Tibial nerve (tissue), 4 donors: ENCODE data around the gene VGF. TPM values are rescaled to one million over a fixed set of nuclear protein-coding genes. Genes with fewer than 3 reads are reported as not detected.

Experiments
- DNase-seq, 2 donors: peaks; one replicate each; pipeline ENCODE4 v3.0.0-alpha.2; 2019; ENCODE audit warnings: low spot score in 2 of 2
- H3K27ac ChIP-seq, 4 donors: fragments of 200-600 bp; sonication (generic) in 3 of 4; one replicate each; pipeline ENCODE4 v1.5.1; 2017 to 2019; ENCODE audit warnings: mild to moderate bottlenecking in 1 of 4
- H3K27me3 ChIP-seq, 2 donors: fragments of 200-600 bp; sonication (generic) in 1 of 2; one replicate each; pipeline versions ENCODE4 v1.5.1 to v1.6.0; 2017 to 2019
- H3K36me3 ChIP-seq, 3 donors: fragments of 200-600 bp; sonication (generic); one replicate each; pipeline ENCODE4 v1.5.1; 2018 to 2019
- H3K4me1 ChIP-seq, 4 donors: fragments of 200-600 bp; sonication (generic) in 3 of 4; one replicate each; pipeline ENCODE4 v1.5.1; 2017 to 2019
- H3K4me3 ChIP-seq, 4 donors: fragments of 200-600 bp; sonication (generic) in 3 of 4; one replicate each; pipeline ENCODE4 v1.5.1; 2017 to 2019; ENCODE audit warnings: mild to moderate bottlenecking in 1 of 4, moderate library complexity in 1 of 4
- H3K9me3 ChIP-seq, 4 donors: fragments of 200-600 bp; sonication (generic) in 3 of 4; one replicate each; pipeline ENCODE4 v1.5.1; 2017 to 2019
- EP300 ChIP-seq, 2 donors: sonication (generic); formaldehyde crosslinking; IDR thresholded peaks; one replicate each; pipeline ENCODE4 v1.6.1; 2017; ENCODE audit warnings: antibody characterized with exemption in 2 of 2, mild to moderate bottlenecking in 1 of 2
- POLR2A ChIP-seq, 2 donors: fragments of 450-650 bp; IDR thresholded peaks; one replicate each; pipeline ENCODE4 v1.6.1; 2017; ENCODE audit warnings: antibody characterized with exemption in 2 of 2, mild to moderate bottlenecking in 2 of 2, moderate library complexity in 2 of 2
- WGBS, 2 donors: methylation state at CpG; one replicate each; pipeline ENCODE4 v1.1.5; 2018; 5-methylcytosine and 5-hydroxymethylcytosine counted together
- total RNA-seq, 4 donors: library from RNA; depleted of rRNA; stranded (reverse); fragments of >200 nt; gene quantifications; one replicate each; pipeline ENCODE4 v1.1.0, GENCODE V29; 2016
- TF ChIP-seq, protein P1 (sequence below), 5 experiments: fragments of 200-600 bp in 3 of 5; fragments of 450-650 bp in 2 of 5; sonication (generic) in 3 of 5; IDR thresholded peaks; one replicate each; pipeline ENCODE4 v1.5.1; 2016 to 2019; ENCODE audit warnings: antibody characterized with exemption in 5 of 5, mild to moderate bottlenecking in 3 of 5, moderate library complexity in 2 of 5

VGF gene
- total RNA-seq, 4 donors from 2014 or later = 1.0 TPM; not detected in 3

DNA sequence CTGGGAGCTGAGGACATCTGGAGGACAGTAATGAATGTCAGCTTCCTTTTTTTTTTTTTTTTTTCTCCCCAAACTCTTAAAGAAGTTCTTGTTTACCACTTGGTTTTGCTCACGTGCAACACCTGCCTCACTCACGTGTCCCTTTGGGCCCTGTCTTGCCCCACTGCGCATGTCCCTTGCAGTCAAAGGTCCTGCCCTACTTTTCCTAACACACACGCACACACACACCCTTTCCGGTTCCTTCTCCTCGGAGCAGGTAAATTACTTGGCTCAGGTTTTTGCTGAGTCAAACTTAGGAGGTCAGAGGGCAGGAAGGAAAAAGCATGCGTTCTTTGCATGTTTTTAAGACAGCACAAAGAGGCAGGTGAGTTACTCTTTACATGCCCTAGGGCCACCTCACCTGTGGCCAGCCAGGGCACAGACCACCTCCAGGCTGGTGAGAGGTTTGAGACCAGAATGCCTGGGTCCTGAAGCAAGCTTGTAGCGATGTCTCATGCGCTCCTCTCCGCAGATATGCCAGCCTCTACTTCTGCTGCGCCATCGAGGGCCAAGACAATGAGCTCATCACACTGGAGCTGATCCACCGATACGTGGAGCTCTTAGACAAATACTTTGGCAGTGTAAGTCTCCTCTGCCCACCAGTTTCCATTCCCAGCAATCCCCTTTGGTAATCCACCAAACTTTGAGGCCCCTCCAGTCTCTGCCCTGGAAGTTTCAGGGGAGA, 8.3 kb downstream of the VGF start:
- peaks cover 0 to 23% of the 10 kb centered on the region in 2 donors for H3K27me3 ChIP-seq
- 82 to 84% methylated on average over 14 of the region's 14 CpGs for WGBS, 2 donors
- no peaks in the 10 kb centered on the region for H3K9me3 ChIP-seq
- H3K4me3 ChIP-seq = no peak overlapping the region
- no peak for DNase-seq
- peaks cover 0 to 16% (median 9%) of the 10 kb centered on the region in 4 donors for H3K4me1 ChIP-seq
- TF ChIP-seq POLR2A (IDR thresholded peaks at IDR 0.05) (no peak), EP300 (IDR thresholded peaks at IDR 0.05) (no peak)
- TF ChIP-seq, protein P1, sequence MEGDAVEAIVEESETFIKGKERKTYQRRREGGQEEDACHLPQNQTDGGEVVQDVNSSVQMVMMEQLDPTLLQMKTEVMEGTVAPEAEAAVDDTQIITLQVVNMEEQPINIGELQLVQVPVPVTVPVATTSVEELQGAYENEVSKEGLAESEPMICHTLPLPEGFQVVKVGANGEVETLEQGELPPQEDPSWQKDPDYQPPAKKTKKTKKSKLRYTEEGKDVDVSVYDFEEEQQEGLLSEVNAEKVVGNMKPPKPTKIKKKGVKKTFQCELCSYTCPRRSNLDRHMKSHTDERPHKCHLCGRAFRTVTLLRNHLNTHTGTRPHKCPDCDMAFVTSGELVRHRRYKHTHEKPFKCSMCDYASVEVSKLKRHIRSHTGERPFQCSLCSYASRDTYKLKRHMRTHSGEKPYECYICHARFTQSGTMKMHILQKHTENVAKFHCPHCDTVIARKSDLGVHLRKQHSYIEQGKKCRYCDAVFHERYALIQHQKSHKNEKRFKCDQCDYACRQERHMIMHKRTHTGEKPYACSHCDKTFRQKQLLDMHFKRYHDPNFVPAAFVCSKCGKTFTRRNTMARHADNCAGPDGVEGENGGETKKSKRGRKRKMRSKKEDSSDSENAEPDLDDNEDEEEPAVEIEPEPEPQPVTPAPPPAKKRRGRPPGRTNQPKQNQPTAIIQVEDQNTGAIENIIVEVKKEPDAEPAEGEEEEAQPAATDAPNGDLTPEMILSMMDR (IDR thresholded peaks at IDR 0.05) = no peak
- H3K27ac ChIP-seq = no peak overlapping the region
- peaks cover 3 to 53% (median 6%) of the 10 kb centered on the region in 3 donors for H3K36me3 ChIP-seq

DNA sequence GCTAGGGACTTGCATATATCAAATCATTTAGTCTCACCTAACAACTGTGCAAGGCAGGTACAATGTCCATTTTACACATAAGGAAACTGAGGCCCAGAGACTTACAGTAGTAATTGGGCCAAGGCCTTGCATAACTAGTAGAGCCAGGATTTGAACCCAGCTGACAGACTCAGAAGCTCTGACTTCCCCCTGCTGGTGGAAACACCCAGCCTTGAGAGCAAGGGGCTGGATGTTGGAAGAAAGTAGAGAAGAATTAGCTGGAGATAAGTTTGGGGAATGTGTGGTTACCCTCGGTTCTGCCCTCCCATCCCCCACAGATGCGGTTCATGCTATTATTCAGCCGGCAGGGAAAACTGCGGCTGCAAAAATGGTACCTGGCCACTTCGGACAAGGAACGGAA, 9.1 kb downstream of the VGF start:
- Histone ChIP-seq H3K36me3 (peaks cover 3 to 49% (median 6%) of the 10 kb centered on the region in 3 donors), H3K27ac (no peak overlapping the region), H3K4me1 (peaks cover 0 to 16% (median 9%) of the 10 kb centered on the region in 4 donors), H3K27me3 (peaks cover 0 to 16% of the 10 kb centered on the region in 2 donors), H3K4me3 (no peak overlapping the region), H3K9me3 (no peaks in the 10 kb centered on the region)
- TF ChIP-seq, protein P1 (IDR thresholded peaks at IDR 0.05) = no peak
- no peak for TF ChIP-seq POLR2A (IDR thresholded peaks at IDR 0.05)
- no peak for DNase-seq
- WGBS, 2 donors = 76 to 78% methylated on average over 6 of the region's 6 CpGs

DNA sequence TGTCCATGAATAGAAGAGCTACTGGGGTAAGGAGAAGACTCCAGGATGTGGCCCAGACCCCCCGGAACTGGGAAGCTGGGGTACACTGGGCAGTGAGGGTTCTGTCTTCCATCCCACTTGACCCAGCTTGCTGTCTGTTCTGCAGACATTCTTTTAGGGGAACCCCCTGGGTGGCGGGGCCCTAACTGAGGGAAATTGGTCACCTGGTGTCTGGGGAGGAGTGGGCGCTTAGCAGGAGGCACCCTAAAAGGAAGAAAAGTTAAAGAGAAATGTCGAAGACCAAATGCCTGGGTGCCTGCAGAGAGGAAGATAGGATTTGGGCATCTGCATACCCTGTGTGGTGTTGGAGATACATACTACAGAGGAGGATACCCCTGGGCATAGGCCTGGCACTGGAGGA, 10.1 kb downstream of the VGF start:
- Histone ChIP-seq H3K4me1 (peaks cover 0 to 16% (median 9%) of the 10 kb centered on the region in 4 donors), H3K27ac (no peak overlapping the region), H3K27me3 (peaks cover 0 to 8% of the 10 kb centered on the region in 2 donors), H3K36me3 (peaks cover 2 to 39% (median 6%) of the 10 kb centered on the region in 3 donors), H3K9me3 (no peaks in the 10 kb centered on the region), H3K4me3 (peak overlapping the region; percentile 53 to 80 (median 77))
- DNase-seq = no peak
- WGBS, 2 donors = 61 to 62% methylated on average over 4 of the region's 4 CpGs
- TF ChIP-seq EP300 (IDR thresholded peaks at IDR 0.05) (no peak), POLR2A (IDR thresholded peaks at IDR 0.05) (no peak)
- TF ChIP-seq, protein P1 (IDR thresholded peaks at IDR 0.05) = no peak

DNA sequence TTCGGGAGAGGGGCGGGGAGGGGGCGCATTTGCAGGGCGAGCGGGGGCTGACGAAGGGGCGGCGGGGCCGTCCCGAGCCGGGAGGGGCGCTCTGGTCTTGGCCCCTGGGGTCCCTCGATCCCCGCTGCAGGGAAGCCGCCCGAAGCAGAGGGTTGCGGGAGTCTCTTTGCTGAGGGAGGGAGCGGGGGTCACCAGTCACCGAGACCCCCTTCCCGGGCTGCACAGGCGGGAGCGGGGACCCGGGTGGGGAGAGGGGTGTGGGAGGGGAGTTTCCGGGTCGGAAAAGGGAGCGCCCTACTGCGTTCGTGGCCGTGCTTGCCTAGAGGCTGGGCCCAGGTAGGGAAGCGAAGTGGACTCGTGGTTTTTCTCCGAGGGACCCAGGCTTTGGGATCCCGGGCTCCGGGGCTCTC, 10.7 kb downstream of the VGF start:
- Histone ChIP-seq H3K4me3 (peak overlapping the region; percentile 53 to 80 (median 77)), H3K36me3 (peaks cover 0 to 33% (median 6%) of the 10 kb centered on the region in 3 donors), H3K27me3 (peaks cover 0 to 2% of the 10 kb centered on the region in 2 donors), H3K27ac (peak overlapping the region in 2 of 4 donors; percentile 35 to 72), H3K4me1 (peaks cover 0 to 16% (median 9%) of the 10 kb centered on the region in 4 donors), H3K9me3 (no peaks in the 10 kb centered on the region)
- TF ChIP-seq EP300 (IDR thresholded peaks at IDR 0.05) = no peak
- no peak for TF ChIP-seq POLR2A (IDR thresholded peaks at IDR 0.05)
- TF ChIP-seq, protein P1 (IDR thresholded peaks at IDR 0.05) = no peak
- WGBS, 2 donors = 1 to 2% methylated on average over 19 to 28 of the region's 34 CpGs
- DNase-seq = no peak

DNA sequence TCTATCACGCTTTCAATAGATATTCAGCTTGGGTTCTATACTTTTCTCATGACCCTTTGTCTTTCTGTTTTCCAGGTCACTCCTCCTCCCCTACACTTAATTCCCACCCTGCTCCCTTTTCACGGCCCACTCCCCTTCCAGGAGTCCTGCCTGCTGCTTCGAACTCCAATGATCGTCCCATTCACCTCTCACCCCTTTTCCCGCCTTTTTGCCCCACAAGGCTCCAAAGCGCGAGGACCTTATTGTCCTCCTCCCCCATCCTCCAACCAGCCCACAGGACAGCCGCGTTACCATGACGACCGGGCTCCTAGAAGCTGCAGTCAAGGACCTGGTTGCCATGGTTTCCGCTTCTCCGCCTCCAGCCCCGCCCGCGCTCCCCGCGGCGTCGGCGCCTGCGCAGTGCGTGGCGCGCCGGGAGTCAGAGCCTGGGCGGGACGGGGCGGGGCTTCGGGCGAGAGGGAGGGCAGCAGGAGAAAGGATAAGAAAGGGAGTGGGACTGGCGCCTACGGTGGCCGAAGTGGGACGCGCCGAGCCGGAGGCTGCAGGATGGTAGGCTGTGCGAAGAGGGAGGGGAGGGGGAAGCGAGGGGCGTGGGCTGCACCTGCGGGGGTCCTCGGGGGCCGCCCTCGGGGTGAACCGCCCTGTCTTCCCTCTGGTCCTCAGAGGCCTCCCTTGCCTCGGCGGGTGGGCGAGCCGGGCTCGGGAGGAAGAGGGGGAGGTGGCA, 11.2 kb downstream of the VGF start, which contains the start of gene AP1S1:
Gene AP1S1, plus strand, starts transcription at position 508 of the 724 bp plus-strand sequence. Its CDS starts 39 bp downstream, at position 547.
- Histone ChIP-seq H3K27me3 (peaks cover 0 to 4% of the 10 kb centered on the region in 2 donors), H3K4me3 (peak within 1 kb of the TSS; percentile 53 to 80 (median 77)), H3K27ac (peak within 1 kb of the TSS in 2 of 4 donors; percentile 35 to 72), H3K9me3 (no peaks in the 10 kb centered on the region), H3K36me3 (peaks cover 0 to 27% (median under 1%) of the 10 kb centered on the region in 3 donors), H3K4me1 (peaks cover 0 to 16% (median 9%) of the 10 kb centered on the region in 4 donors)
- TF ChIP-seq POLR2A (IDR thresholded peaks at IDR 0.05) (peak in 1 of 2 donors; percentile 25), EP300 (IDR thresholded peaks at IDR 0.05) (peak in 1 of 2 donors; percentile 58)
- TF ChIP-seq, protein P1 (IDR thresholded peaks at IDR 0.05) = peak in 1 of 5 experiments; percentile 14
- 3% methylated on average over 33 to 48 of the region's 51 CpGs for WGBS, 2 donors
- DNase-seq = peak; percentile 85 to 87
